Stimulated activated CD4-positive, alpha-beta T cell treated with anti-CD3 and anti-CD28 coated beads, Interleukin-1b, Interleukin-23, amount 100 ng/mL, for 24 hours (primary cell): ENCODE data around the gene VSIR.

Source experiments
- DNase-seq, 4 experiments: peaks; one replicate each; pipeline ENCODE4 v3.0.0-alpha.2; 2020; ENCODE audit warnings: low read depth in 4 of 4, low spot score in 1 of 4

Gene VSIR

GRCh38 chr10:71782917-71783490 is 9.7 kb upstream of the VSIR start:
- no peak for DNase-seq

GRCh38 chr10:71782221-71782916 is 9.0 kb upstream of the VSIR start:
- no peak for DNase-seq

GRCh38 chr10:71780719-71781118 is 7.4 kb upstream of the VSIR start:
- DNase-seq, result no peak

GRCh38 chr10:71780156-71780555 is 6.8 kb upstream of the VSIR start:
- DNase-seq, result no peak

- DNase-seq, result no peak
These were observed 6.3 kb upstream of the VSIR start for GRCh38 chr10:71779641-71780040.

- DNase-seq, result no peak
These were observed 4.9 kb upstream of the VSIR start for GRCh38 chr10:71778071-71778825.

- no peak for DNase-seq
These were observed 4.1 kb upstream of the VSIR start for GRCh38 chr10:71777213-71777985.

GRCh38 chr10:71776481-71776925 is 3.2 kb upstream of the VSIR start:
- no peak for DNase-seq

GRCh38 chr10:71774916-71775702 is 1.8 kb upstream of the VSIR start:
- DNase-seq, result no peak

- no peak for DNase-seq
These were observed 494 bp downstream of the VSIR start for GRCh38 chr10:71772832-71773220.

- DNase-seq, result no peak
These were observed 1.3 kb downstream of the VSIR start for GRCh38 chr10:71771821-71772617.

GRCh38 chr10:71771204-71771603 is 2.1 kb downstream of the VSIR start:
- no peak for DNase-seq

- no peak for DNase-seq
These were observed 2.5 kb downstream of the VSIR start for GRCh38 chr10:71770789-71771188.

GRCh38 chr10:71770255-71770654 is 3.1 kb downstream of the VSIR start:
- no peak for DNase-seq

GRCh38 chr10:71769279-71769823 is 4.0 kb downstream of the VSIR start:
- no peak for DNase-seq

GRCh38 chr10:71767420-71768035 is 5.8 kb downstream of the VSIR start:
- no peak for DNase-seq

- no peak for DNase-seq
These were observed 6.5 kb downstream of the VSIR start for GRCh38 chr10:71766717-71767419.

GRCh38 chr10:71765906-71766716 is 7.2 kb downstream of the VSIR start:
- no peak for DNase-seq
